Mesenchymal stem cell (in vitro differentiated cells and primary cell): ENCODE measurements around the gene BPIFB1.

Source experiments
- DNase-seq: peaks from one replicate; pipeline ENCODE4 v3.0.0-alpha.2; 2013
- H2AFZ ChIP-seq: one replicate; pipeline ENCODE4 v1.6.1; 2013; ENCODE audit warnings: low read depth, mild to moderate bottlenecking, control low read depth, inconsistent platforms, low read length, moderate library complexity
- H2AK5ac ChIP-seq: 2 replicates; pipeline ENCODE4 v1.6.1; 2013; ENCODE audit warnings: low read length, moderate library complexity, mild to moderate bottlenecking, inconsistent platforms; ENCODE audit not compliant: severe bottlenecking
- H2BK120ac ChIP-seq: one replicate; pipeline ENCODE4 v1.6.1; 2013; ENCODE audit warnings: low read depth, mild to moderate bottlenecking, inconsistent platforms, low read length, moderate library complexity
- H2BK12ac ChIP-seq, 2 experiments: one replicate each; pipeline ENCODE4 v1.6.1; 2013; ENCODE audit warnings: inconsistent platforms in 2 of 2, low read length in 2 of 2, mild to moderate bottlenecking in 2 of 2, moderate library complexity in 2 of 2, control low read depth in 1 of 2
- H2BK15ac ChIP-seq: one replicate; pipeline ENCODE4 v1.6.1; 2013; ENCODE audit warnings: mild to moderate bottlenecking, low read depth, inconsistent platforms; ENCODE audit not compliant: poor library complexity, severe bottlenecking
- H2BK5ac ChIP-seq: 2 replicates; pipeline ENCODE4 v1.6.1; 2013; ENCODE audit warnings: low read depth, mild to moderate bottlenecking, low read length, control low read depth, inconsistent platforms; ENCODE audit not compliant: poor library complexity, severe bottlenecking
- H3K14ac ChIP-seq, 2 experiments: one replicate each; pipeline ENCODE4 v1.6.1; 2013; ENCODE audit warnings: inconsistent platforms in 2 of 2, low read length in 2 of 2, control low read depth in 1 of 2, mild to moderate bottlenecking in 1 of 2, moderate library complexity in 1 of 2
- H3K18ac ChIP-seq, 2 experiments: one replicate each; pipeline ENCODE4 v1.6.1; 2013; ENCODE audit warnings: inconsistent platforms in 2 of 2, low read length in 2 of 2, control low read depth in 1 of 2, low read depth in 1 of 2, mild to moderate bottlenecking in 1 of 2
- H3K23ac ChIP-seq, 2 experiments: one replicate each; pipeline ENCODE4 v1.6.1; 2013; ENCODE audit warnings: inconsistent platforms in 2 of 2, low read length in 2 of 2, mild to moderate bottlenecking in 2 of 2, moderate library complexity in 2 of 2, control low read depth in 1 of 2
- H3K27ac ChIP-seq: 2 replicates; pipeline ENCODE4 v1.5.1; 2013; ENCODE audit warnings: mild to moderate bottlenecking, moderate library complexity, low read length, control low read depth, inconsistent platforms; ENCODE audit not compliant: poor library complexity, severe bottlenecking
- H3K27me3 ChIP-seq, 2 experiments: 2 replicates each; pipeline versions ENCODE4 v1.6.1 to v1.7.0; 2013; ENCODE audit warnings: low read length in 2 of 2, mild to moderate bottlenecking in 2 of 2, moderate library complexity in 2 of 2, control low read depth in 1 of 2, inconsistent platforms in 1 of 2; ENCODE audit not compliant: control insufficient read depth in 1 of 2, insufficient read depth in 1 of 2
- H3K36me3 ChIP-seq, 2 experiments: 2 replicates each; pipeline versions ENCODE4 v1.6.1 to v1.7.0; 2013; ENCODE audit warnings: low read length in 2 of 2, control low read depth in 1 of 2, inconsistent platforms in 1 of 2, low read depth in 1 of 2, mild to moderate bottlenecking in 1 of 2; ENCODE audit not compliant: insufficient read depth in 2 of 2, control insufficient read depth in 1 of 2
- H3K4ac ChIP-seq, 2 experiments: one replicate each; pipeline ENCODE4 v1.6.1; 2013; ENCODE audit warnings: inconsistent platforms in 2 of 2, low read length in 2 of 2, mild to moderate bottlenecking in 2 of 2, moderate library complexity in 2 of 2, control low read depth in 1 of 2, low read depth in 1 of 2
- H3K4me1 ChIP-seq: 2 replicates; pipeline ENCODE4 v1.6.1; 2013; ENCODE audit warnings: low read depth, low read length, control low read depth; ENCODE audit not compliant: control insufficient read depth, insufficient read depth
- H3K4me2 ChIP-seq: 2 replicates; pipeline ENCODE4 v1.6.1; 2013; ENCODE audit warnings: low read length, mild to moderate bottlenecking, inconsistent platforms; ENCODE audit not compliant: poor library complexity, severe bottlenecking
- H3K4me3 ChIP-seq, 2 experiments: 2 replicates each; pipeline versions ENCODE4 v1.5.1 to v1.7.0; 2013; ENCODE audit warnings: low read length in 2 of 2, mild to moderate bottlenecking in 2 of 2, control low read depth in 1 of 2, low read depth in 1 of 2; ENCODE audit not compliant: insufficient read depth in 1 of 2
- H3K79me1 ChIP-seq: replicated peaks from 2 replicates; pipeline ENCODE4 v1.6.1; 2013; ENCODE audit warnings: mild to moderate bottlenecking, control low read depth, low read length, inconsistent platforms; ENCODE audit not compliant: poor library complexity, severe bottlenecking
- H3K9ac ChIP-seq: 2 replicates; pipeline ENCODE4 v1.7.0; 2013; ENCODE audit warnings: mild to moderate bottlenecking, low read length, moderate library complexity
- H3K9me3 ChIP-seq: 2 replicates; pipeline ENCODE4 v1.7.0; 2013; ENCODE audit warnings: mild to moderate bottlenecking, low read length; ENCODE audit not compliant: control insufficient read depth
- H4K8ac ChIP-seq: one replicate; pipeline ENCODE4 v1.6.1; 2013; ENCODE audit warnings: inconsistent platforms, mild to moderate bottlenecking, low read length, moderate library complexity
- H4K91ac ChIP-seq: one replicate; pipeline ENCODE4 v1.6.1; 2013; ENCODE audit warnings: mild to moderate bottlenecking, low read length, inconsistent platforms
- WGBS: methylation state at CpG from one replicate; pipeline ENCODE4 v1.1.7; 2013; ENCODE audit warnings: mixed read lengths; 5-methylcytosine and 5-hydroxymethylcytosine counted together

The BPIFB1 gene

GRCh38 chr20:33267701-33268100, 15.3 kb upstream of the BPIFB1 start:
- peaks cover 34 to 50% of the 10 kb centered on the region in 2 experiments for H3K27me3 ChIP-seq
- H3K4me3 ChIP-seq = no peak overlapping the region
- H3K36me3 ChIP-seq = no peaks in the 10 kb centered on the region
- H3K18ac ChIP-seq = no peak overlapping the region
- no peak overlapping the region for H4K91ac ChIP-seq
- no peak overlapping the region for H3K4ac ChIP-seq
- no peak for DNase-seq
- no peak overlapping the region for H2AFZ ChIP-seq
- H3K79me1 ChIP-seq = no peaks in the 10 kb centered on the region
- no peak overlapping the region for H2BK120ac ChIP-seq
- H3K4me2 ChIP-seq = no peak overlapping the region
- H2BK12ac ChIP-seq = no peak overlapping the region
- H2AK5ac ChIP-seq = no peak overlapping the region
- no peak overlapping the region for H4K8ac ChIP-seq
- H3K9me3 ChIP-seq = no peaks in the 10 kb centered on the region
- H3K27ac ChIP-seq = no peak overlapping the region
- no peak overlapping the region for H3K14ac ChIP-seq
- H3K9ac ChIP-seq = no peak overlapping the region
- H3K4me1 ChIP-seq = no peaks in the 10 kb centered on the region
- no peak overlapping the region for H2BK15ac ChIP-seq
- H2BK5ac ChIP-seq = no peak overlapping the region
- H3K23ac ChIP-seq = no peak overlapping the region
- WGBS = 79% methylated on average over 3 of the region's 3 CpGs

- 91% methylated on average over 10 of the region's 10 CpGs for WGBS
Measured at GRCh38 chr20:33272155-33272873, 10.7 kb upstream of the BPIFB1 start.

GRCh38 chr20:33273117-33273851, 9.7 kb upstream of the BPIFB1 start:
- H4K91ac ChIP-seq = no peak overlapping the region
- H3K9me3 ChIP-seq = no peaks in the 10 kb centered on the region
- peaks cover 39 to 58% of the 10 kb centered on the region in 2 experiments for H3K27me3 ChIP-seq
- no peak overlapping the region for H3K4me2 ChIP-seq
- no peak overlapping the region for H3K4me3 ChIP-seq
- no peak for DNase-seq
- no peak overlapping the region for H4K8ac ChIP-seq
- no peaks in the 10 kb centered on the region for H3K4me1 ChIP-seq
- no peaks in the 10 kb centered on the region for H3K36me3 ChIP-seq
- no peak overlapping the region for H3K27ac ChIP-seq
- no peak overlapping the region for H3K14ac ChIP-seq
- H3K79me1 ChIP-seq = no peaks in the 10 kb centered on the region
- H2BK5ac ChIP-seq = no peak overlapping the region
- no peak overlapping the region for H2BK12ac ChIP-seq
- 75% methylated on average over 10 of the region's 13 CpGs for WGBS
- no peak overlapping the region for H2AK5ac ChIP-seq
- H2AFZ ChIP-seq = no peak overlapping the region
- H3K23ac ChIP-seq = no peak overlapping the region
- no peak overlapping the region for H3K9ac ChIP-seq
- H3K4ac ChIP-seq = no peak overlapping the region
- no peak overlapping the region for H3K18ac ChIP-seq
- H2BK15ac ChIP-seq = no peak overlapping the region
- H2BK120ac ChIP-seq = no peak overlapping the region

More at GRCh38 chr20:33272155-33272873, 10.7 kb upstream of the BPIFB1 start:
- Histone ChIP-seq H3K23ac (no peak overlapping the region), H3K9me3 (no peaks in the 10 kb centered on the region), H3K14ac (no peak overlapping the region), H3K79me1 (no peaks in the 10 kb centered on the region), H3K27ac (no peak overlapping the region), H3K36me3 (no peaks in the 10 kb centered on the region), H3K4me3 (no peak overlapping the region), H3K4ac (no peak overlapping the region), H2BK12ac (no peak overlapping the region), H4K8ac (no peak overlapping the region), H2BK15ac (no peak overlapping the region), H4K91ac (no peak overlapping the region), H3K4me1 (no peaks in the 10 kb centered on the region), H3K4me2 (no peak overlapping the region), H3K9ac (no peak overlapping the region), H2BK120ac (no peak overlapping the region), H2AFZ (no peak overlapping the region), H3K18ac (no peak overlapping the region), H3K27me3 (peaks cover 34 to 56% of the 10 kb centered on the region in 2 experiments), H2BK5ac (no peak overlapping the region), H2AK5ac (no peak overlapping the region)
- DNase-seq = no peak

- H3K79me1 ChIP-seq = no peaks in the 10 kb centered on the region
- H3K9me3 ChIP-seq = no peaks in the 10 kb centered on the region
- H2AK5ac ChIP-seq = no peak overlapping the region
- peaks cover 4% of the 10 kb centered on the region for H3K4me1 ChIP-seq
- no peak overlapping the region for H2BK120ac ChIP-seq
- WGBS = 82% methylated on average over 8 of the region's 8 CpGs
- H3K9ac ChIP-seq = no peak overlapping the region
- H3K23ac ChIP-seq = no peak overlapping the region
- no peak overlapping the region for H3K4ac ChIP-seq
- no peak overlapping the region for H4K91ac ChIP-seq
- no peak overlapping the region for H3K4me2 ChIP-seq
- no peak overlapping the region for H3K27ac ChIP-seq
- H2BK5ac ChIP-seq = no peak overlapping the region
- no peak overlapping the region for H2BK15ac ChIP-seq
- H4K8ac ChIP-seq = no peak overlapping the region
- H2BK12ac ChIP-seq = no peak overlapping the region
- no peaks in the 10 kb centered on the region for H3K36me3 ChIP-seq
- H3K27me3 ChIP-seq = peaks cover 44 to 65% of the 10 kb centered on the region in 2 experiments
- no peak overlapping the region for H3K18ac ChIP-seq
- no peak overlapping the region for H2AFZ ChIP-seq
- no peak overlapping the region for H3K4me3 ChIP-seq
- DNase-seq = no peak
- H3K14ac ChIP-seq = no peak overlapping the region
Measured at GRCh38 chr20:33275215-33275614, 7.8 kb upstream of the BPIFB1 start.
